ENCODE results near the gene LCN12.
"Not testable (repeated sequence)": the region's sequence is repeated elsewhere in the genome, so short reads cannot be mapped to it uniquely, and the experiment has no call there.

The LCN12 gene

GRCh38 chr9:136991993-136992818 lies 40.1 kb downstream of the LCN12 start, which contains the start of gene PAXX:
TSS of gene PAXX (plus strand) at chr9:136992422. CDS start at chr9:136992444, 22 bp downstream.
- peak; percentile 81 to 90 (median 88) for DNase-seq

- no peak for DNase-seq
Observed at GRCh38 chr9:136992819-136993369, 40.8 kb downstream of the LCN12 start.

- no peak for DNase-seq
Observed at GRCh38 chr9:136994180-136994887, 42.3 kb downstream of the LCN12 start.

- no peak for DNase-seq
Observed at GRCh38 chr9:136994888-136995230, 42.8 kb downstream of the LCN12 start.

- no peak for DNase-seq
Observed at GRCh38 chr9:136995362-136995761, 43.3 kb downstream of the LCN12 start.

GRCh38 chr9:136995772-136996311 lies 43.8 kb downstream of the LCN12 start:
- DNase-seq: peak in 1 of 3 experiments; percentile 14

- DNase-seq: peak; percentile 12 to 58 (median 34)
Observed at GRCh38 chr9:136996361-136997292, 44.6 kb downstream of the LCN12 start, which contains the start of gene CLIC3. TSS of gene CLIC3 (minus strand) at chr9:136996568. CDS start at chr9:136996543, 25 bp downstream.

GRCh38 chr9:136997371-136997770 lies 45.3 kb downstream of the LCN12 start:
- no peak for DNase-seq

- DNase-seq: no peak
Observed at GRCh38 chr9:136997830-136998234, 45.8 kb downstream of the LCN12 start.

- DNase-seq: no peak
Observed at GRCh38 chr9:137000177-137000930, 48.3 kb downstream of the LCN12 start.

- no peak for DNase-seq
Observed at GRCh38 chr9:137001857-137002645, 50.0 kb downstream of the LCN12 start.

- DNase-seq: no peak
Observed at GRCh38 chr9:137002646-137003041, 50.6 kb downstream of the LCN12 start.

- DNase-seq: not testable (repeated sequence)
Observed at GRCh38 chr9:137004285-137004684, 52.2 kb downstream of the LCN12 start.
